AG04450 (cell line): ENCODE data around the gene SLX9. TPM values are rescaled to one million over a fixed set of nuclear protein-coding genes. Genes with fewer than 3 reads are reported as not detected.

Source experiments
- CTCF ChIA-PET: fragments of 300-600, 350-600 bp; formaldehyde crosslinking; extraction: SDS; loops from one replicate; lab custom pipeline; 2022; ENCODE audit warnings: antibody characterized with exemption, inconsistent platforms; lab: Charles Lee
- POLR2A ChIA-PET: fragments of 350-600 bp; formaldehyde crosslinking; extraction: SDS; loops from one replicate; lab custom pipeline; 2021; ENCODE audit warnings: antibody characterized with exemption, inconsistent platforms; lab: Yijun Ruan, JAX
- DNase-seq: peaks from one replicate; pipeline ENCODE4 v3.0.0-alpha.2; 2011; ENCODE audit warnings: low read depth, low spot score
- H3K27ac ChIP-seq: one replicate; pipeline ENCODE4 v1.5.1; 2012; ENCODE audit warnings: low read depth, low read length, control low read depth
- H3K27me3 ChIP-seq: one replicate; pipeline ENCODE4 v1.6.0; 2012; ENCODE audit warnings: low read length; ENCODE audit not compliant: control insufficient read depth, insufficient read depth
- H3K4me3 ChIP-seq: 2 replicates; pipeline ENCODE4 v1.5.1; 2011; ENCODE audit warnings: mild to moderate bottlenecking, low read depth, low read length, control low read depth
- H3K9me3 ChIP-seq: 2 replicates; pipeline ENCODE4 v1.5.1; 2012; ENCODE audit warnings: low read length; ENCODE audit not compliant: control insufficient read depth, insufficient read depth
- CTCF ChIP-seq: IDR thresholded peaks from 2 replicates; pipeline ENCODE4 v1.5.1; 2011; ENCODE audit warnings: low read depth, low read length, control low read depth, inconsistent platforms
- polyA plus RNA-seq: library from polyadenylated mRNA; depleted of rRNA; stranded (reverse); fragments of >200 nt; gene quantifications from 2 replicates; pipeline ENCODE4 v1.2.3, GENCODE V29; 2011

The SLX9 gene
- polyA plus RNA-seq, 1 experiment = 11.4 TPM

- TF ChIP-seq CTCF = no peak
- H3K27ac ChIP-seq = no peak overlapping the region
- peak; percentile 59 for DNase-seq
- no peak overlapping the region for H3K4me3 ChIP-seq
- POLR2A ChIA-PET = interaction anchor here (1.0 to 1.4 kb wide), 2 partner anchors 26 to 85 kb away, joined by 4 to 9 read pairs; no protein-coding TSS in a partner anchor
- H3K27me3 ChIP-seq = no peaks in the 10 kb centered on the region
- CTCF ChIA-PET = interaction anchor here (0.6 to 4.7 kb wide), 3 partner anchors 16 to 174 kb away, joined by 3 to 51 read pairs (median 14); no protein-coding TSS in a partner anchor
- peaks cover 21% of the 10 kb centered on the region for H3K9me3 ChIP-seq
These were observed 25.6 kb downstream of the SLX9 start for GRCh38 chr21:44965251-44966022.

GRCh38 chr21:44966135-44967081 is 26.6 kb downstream of the SLX9 start:
- POLR2A ChIA-PET = no interaction called here

GRCh38 chr21:44967082-44968047 is 27.5 kb downstream of the SLX9 start:
- H3K27me3 ChIP-seq = no peaks in the 10 kb centered on the region
- POLR2A ChIA-PET = interaction anchor here (1.2 kb wide), 1 partner anchor 84 kb away, joined by 3 read pairs; no protein-coding TSS in a partner anchor
- no peak for TF ChIP-seq CTCF
- no peak for DNase-seq
- H3K4me3 ChIP-seq = no peak overlapping the region
- H3K27ac ChIP-seq = no peak overlapping the region
- CTCF ChIA-PET = interaction anchor here (1.6 kb wide), 1 partner anchor 170 kb away, joined by 4 read pairs; no protein-coding TSS in a partner anchor
- peaks cover 21% of the 10 kb centered on the region for H3K9me3 ChIP-seq

More at GRCh38 chr21:44966135-44967081, 26.6 kb downstream of the SLX9 start:
- CTCF ChIA-PET = interaction anchor here (0.6 to 1.6 kb wide), 2 partner anchors 162 to 171 kb away, joined by 3 to 4 read pairs; no protein-coding TSS in a partner anchor
- no peaks in the 10 kb centered on the region for H3K27me3 ChIP-seq
- no peak overlapping the region for H3K27ac ChIP-seq
- no peak for DNase-seq
- H3K4me3 ChIP-seq = no peak overlapping the region
- TF ChIP-seq CTCF = no peak
- peaks cover 21% of the 10 kb centered on the region for H3K9me3 ChIP-seq

GRCh38 chr21:44969066-44969670 is 29.3 kb downstream of the SLX9 start:
- no peak overlapping the region for H3K4me3 ChIP-seq
- no peaks in the 10 kb centered on the region for H3K27me3 ChIP-seq
- DNase-seq = no peak
- H3K9me3 ChIP-seq = peaks cover 21% of the 10 kb centered on the region
- TF ChIP-seq CTCF = no peak
- no peak overlapping the region for H3K27ac ChIP-seq
- ChIA-PET POLR2A (interaction anchor here (0.6 to 1.3 kb wide), 3 partner anchors 82 to 264 kb away, joined by 3 to 11 read pairs (median 3); no protein-coding TSS in a partner anchor), CTCF (interaction anchor here (1.4 to 2.1 kb wide), 2 partner anchors 19 to 168 kb away, joined by 3 to 7 read pairs; no protein-coding TSS in a partner anchor)
